ENCODE measurements around the gene TMEM182.

DNA sequence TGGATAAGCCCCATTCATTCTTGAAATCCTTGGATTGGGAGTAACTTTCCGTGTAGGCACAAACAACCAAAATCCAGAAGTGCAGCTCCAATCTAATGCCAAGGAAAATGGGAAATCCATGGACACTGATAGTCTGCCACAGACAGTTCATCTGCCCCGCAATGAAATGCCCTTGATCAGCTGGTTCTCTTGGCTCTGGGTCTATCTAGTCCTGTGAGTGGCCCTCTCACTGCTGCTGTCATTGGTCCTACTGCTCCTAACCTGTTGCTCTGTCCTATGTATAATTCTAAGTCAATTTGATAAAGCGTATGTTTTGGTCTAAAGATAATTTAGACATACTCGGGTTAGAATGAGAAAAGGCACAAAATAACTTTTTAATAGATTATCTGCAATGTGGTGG, 13.7 kb upstream of the TMEM182 start:
- TF ChIP-seq, protein P1, sequence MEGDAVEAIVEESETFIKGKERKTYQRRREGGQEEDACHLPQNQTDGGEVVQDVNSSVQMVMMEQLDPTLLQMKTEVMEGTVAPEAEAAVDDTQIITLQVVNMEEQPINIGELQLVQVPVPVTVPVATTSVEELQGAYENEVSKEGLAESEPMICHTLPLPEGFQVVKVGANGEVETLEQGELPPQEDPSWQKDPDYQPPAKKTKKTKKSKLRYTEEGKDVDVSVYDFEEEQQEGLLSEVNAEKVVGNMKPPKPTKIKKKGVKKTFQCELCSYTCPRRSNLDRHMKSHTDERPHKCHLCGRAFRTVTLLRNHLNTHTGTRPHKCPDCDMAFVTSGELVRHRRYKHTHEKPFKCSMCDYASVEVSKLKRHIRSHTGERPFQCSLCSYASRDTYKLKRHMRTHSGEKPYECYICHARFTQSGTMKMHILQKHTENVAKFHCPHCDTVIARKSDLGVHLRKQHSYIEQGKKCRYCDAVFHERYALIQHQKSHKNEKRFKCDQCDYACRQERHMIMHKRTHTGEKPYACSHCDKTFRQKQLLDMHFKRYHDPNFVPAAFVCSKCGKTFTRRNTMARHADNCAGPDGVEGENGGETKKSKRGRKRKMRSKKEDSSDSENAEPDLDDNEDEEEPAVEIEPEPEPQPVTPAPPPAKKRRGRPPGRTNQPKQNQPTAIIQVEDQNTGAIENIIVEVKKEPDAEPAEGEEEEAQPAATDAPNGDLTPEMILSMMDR (IDR thresholded peaks at IDR 0.05): no peak
- TF ChIP-seq POLR2A (IDR thresholded peaks at IDR 0.05) (no peak), POLR2AphosphoS5 (IDR thresholded peaks at IDR 0.05) (no peak)
